OCI-LY1 (cell line): ENCODE results near the gene RUNDC1.

ENCODE experiments used
- H2AFZ ChIP-seq: fragments of 200-600 bp; sonication (generic), shearing (Covaris generic); 2 replicates; pipeline ENCODE4 v1.6.0; 2014; ENCODE audit warnings: antibody characterized with exemption, mild to moderate bottlenecking, low read length
- H3F3A ChIP-seq: fragments of 200-600 bp; sonication (generic), shearing (Covaris generic); 2 replicates; pipeline ENCODE4 v1.6.0; 2014; ENCODE audit warnings: mild to moderate bottlenecking, antibody characterized with exemption, low read length, moderate library complexity; ENCODE audit not compliant: insufficient read depth
- H3K27ac ChIP-seq: fragments of 200-600 bp; sonication (generic); 2 replicates; pipeline ENCODE4 v1.5.1; 2014; ENCODE audit warnings: low read length, mixed run types, mild to moderate bottlenecking, low read depth; ENCODE audit not compliant: poor library complexity, severe bottlenecking
- H3K27me3 ChIP-seq: fragments of 200-600 bp; sonication (generic); 2 replicates; pipeline ENCODE4 v1.6.0; 2014; ENCODE audit warnings: antibody characterized with exemption, mild to moderate bottlenecking, low read length, moderate library complexity; ENCODE audit not compliant: insufficient read depth
- H3K36me3 ChIP-seq: fragments of 200-600 bp; sonication (generic); 2 replicates; pipeline ENCODE4 v1.6.1; 2014; ENCODE audit warnings: mild to moderate bottlenecking, antibody characterized with exemption, low read length, moderate library complexity, mixed read lengths; ENCODE audit not compliant: insufficient read depth
- H3K4me1 ChIP-seq: fragments of 200-600 bp; sonication (generic); 2 replicates; pipeline ENCODE4 v1.5.1; 2014; ENCODE audit warnings: mild to moderate bottlenecking, low read length, moderate library complexity; ENCODE audit not compliant: insufficient read depth, severe bottlenecking
- H3K4me2 ChIP-seq: fragments of 200-600 bp; sonication (generic), shearing (Covaris generic); 2 replicates; pipeline ENCODE4 v1.6.1; 2014; ENCODE audit warnings: low read length
- H3K4me3 ChIP-seq: fragments of 200-600 bp; sonication (generic); 2 replicates; pipeline ENCODE4 v1.5.1; 2014; ENCODE audit warnings: low read length, low read depth, mild to moderate bottlenecking, mixed read lengths; ENCODE audit not compliant: poor library complexity, severe bottlenecking
- H3K79me2 ChIP-seq: fragments of 200-600 bp; shearing (Covaris generic); 2 replicates; pipeline ENCODE4 v1.6.1; 2016; ENCODE audit warnings: mixed run types, low read length, mixed read lengths; ENCODE audit not compliant: insufficient read depth
- H3K9ac ChIP-seq: fragments of 200-600 bp; sonication (generic), shearing (Covaris generic); 2 replicates; pipeline ENCODE4 v1.6.1; 2014; ENCODE audit warnings: mild to moderate bottlenecking, low read length, mixed read lengths
- H3K9me2 ChIP-seq: fragments of 200-600 bp; sonication (generic), shearing (Covaris generic); 2 replicates; pipeline ENCODE4 v1.6.1; 2014; ENCODE audit warnings: low read depth, mild to moderate bottlenecking, low read length, mixed read lengths
- H3K9me3 ChIP-seq: fragments of 200-600 bp; shearing (Covaris generic); 2 replicates; pipeline ENCODE4 v1.6.1; 2014; ENCODE audit warnings: low read length, mixed read lengths
- H4K20me1 ChIP-seq: fragments of 200-600 bp; sonication (generic), shearing (Covaris generic); 2 replicates; pipeline ENCODE4 v1.6.0; 2016; ENCODE audit warnings: mild to moderate bottlenecking, low read length; ENCODE audit not compliant: insufficient read depth
- CTCF ChIP-seq: fragments of 200-600 bp; sonication (generic), shearing (Covaris generic); IDR thresholded peaks from 2 replicates; pipeline ENCODE4 v1.5.1; 2017; ENCODE audit warnings: mild to moderate bottlenecking, antibody characterized with exemption, low read length, moderate library complexity, mixed read lengths
- EZH2 ChIP-seq: fragments of 200-600 bp; sonication (generic), shearing (Covaris generic); IDR thresholded peaks from 2 replicates; pipeline ENCODE4 v1.8.0; 2017; ENCODE audit warnings: borderline replicate concordance, mixed run types, mild to moderate bottlenecking, antibody characterized with exemption, low read length, moderate library complexity, mixed read lengths

Gene RUNDC1

GRCh38 chr17:43024407-43025289 lies 44.3 kb downstream of the RUNDC1 start, which contains the start of gene RND2:
TSS of gene RND2 (plus strand) at chr17:43025231. CDS start at chr17:43025348, 117 bp downstream.
- Histone ChIP-seq H3K79me2 (no peaks in the 10 kb centered on the region), H3K9me3 (no peaks in the 10 kb centered on the region), H3F3A (no peaks in the 10 kb centered on the region), H3K36me3 (no peaks in the 10 kb centered on the region), H3K27ac (no peak within 1 kb of the TSS), H3K4me2 (peak within 1 kb of the TSS; percentile 77), H3K9me2 (no peaks in the 10 kb centered on the region), H3K27me3 (no peaks in the 10 kb centered on the region), H3K4me3 (peak within 1 kb of the TSS; percentile 63), H3K4me1 (peaks cover 15% of the 10 kb centered on the region), H2AFZ (no peak within 1 kb of the TSS), H3K9ac (peak within 1 kb of the TSS; percentile 27; the same call in 1 of the 2 replicates), H4K20me1 (no peaks in the 10 kb centered on the region)
- no peak for TF ChIP-seq EZH2
- TF ChIP-seq CTCF, result peak; percentile 70

- Histone ChIP-seq H3K79me2 (no peaks in the 10 kb centered on the region), H3K4me1 (peaks cover 15% of the 10 kb centered on the region), H4K20me1 (no peaks in the 10 kb centered on the region), H3K9me2 (no peaks in the 10 kb centered on the region), H3K27ac (no peak overlapping the region), H3K27me3 (no peaks in the 10 kb centered on the region), H3K9me3 (no peaks in the 10 kb centered on the region), H3K9ac (no peak overlapping the region), H3K36me3 (no peaks in the 10 kb centered on the region), H2AFZ (no peak overlapping the region), H3K4me2 (peak overlapping the region; percentile 77), H3F3A (no peaks in the 10 kb centered on the region), H3K4me3 (peak overlapping the region; percentile 41)
- TF ChIP-seq CTCF (no peak), EZH2 (no peak)
These were observed 44.9 kb downstream of the RUNDC1 start for GRCh38 chr17:43025290-43025657.

- Histone ChIP-seq H3K79me2 (no peaks in the 10 kb centered on the region), H2AFZ (no peak overlapping the region), H3K36me3 (no peaks in the 10 kb centered on the region), H3K4me3 (no peak overlapping the region), H4K20me1 (no peaks in the 10 kb centered on the region), H3K9me2 (no peaks in the 10 kb centered on the region), H3K9ac (no peak overlapping the region), H3F3A (no peaks in the 10 kb centered on the region), H3K27ac (no peak overlapping the region), H3K4me1 (peaks cover 12% of the 10 kb centered on the region), H3K4me2 (no peak overlapping the region), H3K27me3 (no peaks in the 10 kb centered on the region), H3K9me3 (no peaks in the 10 kb centered on the region)
- TF ChIP-seq EZH2, result no peak
- TF ChIP-seq CTCF, result no peak
These were observed 45.6 kb downstream of the RUNDC1 start for GRCh38 chr17:43025766-43026537.
